Muscle layer of colon (tissue), 2 donors: ENCODE data around the gene CBR3.
"Not testable (repeated sequence)": the region's sequence is repeated elsewhere in the genome, so short reads cannot be mapped to it uniquely, and the experiment has no call there.

ENCODE experiments used
- H3K27ac ChIP-seq: one replicate; pipeline ENCODE4 v1.7.0; 2013; ENCODE audit warnings: low read depth, mild to moderate bottlenecking, low read length, moderate library complexity
- H3K27me3 ChIP-seq, 2 donors: one replicate each; pipeline ENCODE4 v1.7.0; 2013; ENCODE audit warnings: low read length in 2 of 2, mild to moderate bottlenecking in 2 of 2; ENCODE audit not compliant: insufficient read depth in 2 of 2, control insufficient read depth in 1 of 2
- H3K36me3 ChIP-seq: one replicate; pipeline ENCODE4 v1.7.0; 2013; ENCODE audit warnings: mild to moderate bottlenecking, low read length; ENCODE audit not compliant: insufficient read depth
- H3K4me1 ChIP-seq: one replicate; pipeline ENCODE4 v1.7.0; 2013; ENCODE audit warnings: mild to moderate bottlenecking, low read length; ENCODE audit not compliant: insufficient read depth
- H3K4me3 ChIP-seq, 2 donors: one replicate each; pipeline ENCODE4 v1.7.0; 2013; ENCODE audit warnings: low read length in 2 of 2, low read depth in 1 of 2, mild to moderate bottlenecking in 1 of 2, moderate library complexity in 1 of 2
- H3K9ac ChIP-seq: one replicate; pipeline ENCODE4 v1.7.0; 2013; ENCODE audit warnings: low read length
- H3K9me3 ChIP-seq: one replicate; pipeline ENCODE4 v1.7.0; 2013; ENCODE audit warnings: mild to moderate bottlenecking, low read length
- donor health status: abdominal sarcoma.
- donor health status: Adenocarcinoma of cecum.

Gene CBR3

DNA sequence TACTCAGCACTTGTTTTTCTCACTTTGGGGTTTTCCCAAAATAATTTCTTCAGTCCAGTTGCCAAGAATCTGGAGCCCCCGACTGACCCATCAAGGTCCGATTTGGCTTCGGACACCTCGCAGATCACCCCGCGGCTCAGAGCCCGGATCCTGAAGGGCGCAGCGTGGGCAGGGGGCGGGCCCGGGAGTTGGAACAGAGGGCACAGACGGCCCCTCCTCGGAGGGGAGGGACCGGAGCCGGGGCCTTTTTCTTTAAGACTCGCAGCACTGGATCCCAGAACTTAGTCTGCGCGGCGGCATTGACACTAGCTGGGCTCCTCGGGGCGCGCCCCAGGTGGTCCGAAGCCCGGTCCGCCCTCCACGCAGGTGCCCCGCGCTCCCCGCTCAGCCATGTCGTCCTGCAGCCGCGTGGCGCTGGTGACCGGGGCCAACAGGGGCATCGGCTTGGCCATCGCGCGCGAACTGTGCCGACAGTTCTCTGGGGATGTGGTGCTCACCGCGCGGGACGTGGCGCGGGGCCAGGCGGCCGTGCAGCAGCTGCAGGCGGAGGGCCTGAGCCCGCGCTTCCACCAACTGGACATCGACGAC lies at the start of gene CBR3:
Gene CBR3, plus strand, starts transcription at position 277 of the 588 bp plus-strand sequence. Its CDS starts 114 bp downstream, at position 391.
- Histone ChIP-seq H3K36me3 (no peaks in the 10 kb centered on the region), H3K4me1 (peaks cover 7% of the 10 kb centered on the region), H3K4me3 (peak within 1 kb of the TSS; percentile 27 to 95), H3K27me3 (no peaks in the 10 kb centered on the region), H3K9ac (peak within 1 kb of the TSS; percentile 69), H3K27ac (peak within 1 kb of the TSS; percentile 59), H3K9me3 (no peaks in the 10 kb centered on the region)

DNA sequence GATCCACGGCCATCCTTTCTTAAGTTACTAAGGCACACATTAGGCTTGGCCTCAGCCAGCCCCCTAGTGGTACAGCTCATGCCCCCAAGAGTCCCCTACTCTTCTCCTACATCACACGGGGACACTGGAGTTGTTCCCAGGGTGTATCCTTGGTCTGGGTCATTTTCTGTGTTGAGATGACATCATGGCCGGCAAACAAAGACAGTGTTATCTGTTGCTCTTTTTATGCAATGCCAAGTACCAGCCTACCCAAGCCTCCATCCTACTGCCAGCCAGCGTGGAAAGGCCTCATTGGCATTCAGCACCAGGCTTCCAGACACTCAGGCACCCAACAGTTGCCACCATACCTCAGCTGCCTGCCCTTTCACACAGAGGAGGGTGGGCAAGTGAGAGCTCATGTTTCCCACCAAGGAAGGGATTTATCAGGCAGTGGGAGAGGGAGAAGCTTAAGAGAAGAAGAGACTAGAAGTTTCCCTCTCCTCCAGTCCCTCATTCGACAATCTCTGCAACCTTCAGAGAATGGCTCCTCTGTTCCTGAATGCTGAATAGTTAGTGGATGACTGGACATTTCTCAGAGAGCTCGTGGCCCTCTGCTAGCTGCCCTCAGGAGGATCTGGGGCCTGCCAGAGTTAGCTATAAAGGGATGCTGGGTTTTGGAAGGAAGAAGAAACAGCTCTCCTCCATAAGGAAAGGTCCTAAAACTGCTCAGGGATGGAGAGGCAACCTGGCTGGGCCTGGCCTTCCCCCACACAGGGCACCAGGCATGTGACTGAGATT lies 47.3 kb upstream of the CBR3 start:
- H3K4me3 ChIP-seq, result no peak overlapping the region
- no peak overlapping the region for H3K27ac ChIP-seq
- no peaks in the 10 kb centered on the region for H3K36me3 ChIP-seq
- no peaks in the 10 kb centered on the region for H3K27me3 ChIP-seq
- no peak overlapping the region for H3K9ac ChIP-seq
- H3K4me1 ChIP-seq, result no peaks in the 10 kb centered on the region
- no peaks in the 10 kb centered on the region for H3K9me3 ChIP-seq

GRCh38 chr21:36089946-36090345 lies 44.9 kb upstream of the CBR3 start:
- Histone ChIP-seq H3K36me3 (no peaks in the 10 kb centered on the region), H3K9ac (no peak overlapping the region), H3K27me3 (no peaks in the 10 kb centered on the region), H3K4me3 (no peak overlapping the region), H3K9me3 (no peaks in the 10 kb centered on the region), H3K27ac (no peak overlapping the region), H3K4me1 (no peaks in the 10 kb centered on the region)

GRCh38 chr21:36092681-36093080 lies 42.2 kb upstream of the CBR3 start:
- Histone ChIP-seq H3K27ac (no peak overlapping the region), H3K9me3 (no peaks in the 10 kb centered on the region), H3K9ac (no peak overlapping the region), H3K4me1 (no peaks in the 10 kb centered on the region), H3K36me3 (no peaks in the 10 kb centered on the region), H3K4me3 (no peak overlapping the region), H3K27me3 (no peaks in the 10 kb centered on the region)

DNA sequence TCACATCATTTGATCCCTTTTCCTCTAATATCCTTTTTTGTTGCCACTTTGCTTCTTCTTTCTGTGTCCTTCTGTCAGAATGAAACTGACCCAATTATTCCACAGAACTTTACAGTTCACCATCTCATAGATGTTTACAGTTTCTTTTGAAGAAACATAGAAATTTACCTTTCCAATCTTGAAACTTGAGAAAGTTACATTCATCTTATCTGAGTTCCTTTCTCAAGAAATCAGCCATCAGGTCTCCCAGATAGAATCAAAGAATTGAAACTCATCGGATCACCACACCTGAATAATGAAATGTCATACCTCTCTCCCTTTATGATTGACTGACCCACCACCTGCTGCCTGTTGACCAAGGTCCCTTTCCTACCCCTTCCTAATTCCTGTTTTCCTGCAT lies 41.4 kb upstream of the CBR3 start:
- no peaks in the 10 kb centered on the region for H3K4me1 ChIP-seq
- no peak overlapping the region for H3K4me3 ChIP-seq
- no peaks in the 10 kb centered on the region for H3K27me3 ChIP-seq
- no peak overlapping the region for H3K9ac ChIP-seq
- no peaks in the 10 kb centered on the region for H3K9me3 ChIP-seq
- no peaks in the 10 kb centered on the region for H3K36me3 ChIP-seq
- no peak overlapping the region for H3K27ac ChIP-seq

DNA sequence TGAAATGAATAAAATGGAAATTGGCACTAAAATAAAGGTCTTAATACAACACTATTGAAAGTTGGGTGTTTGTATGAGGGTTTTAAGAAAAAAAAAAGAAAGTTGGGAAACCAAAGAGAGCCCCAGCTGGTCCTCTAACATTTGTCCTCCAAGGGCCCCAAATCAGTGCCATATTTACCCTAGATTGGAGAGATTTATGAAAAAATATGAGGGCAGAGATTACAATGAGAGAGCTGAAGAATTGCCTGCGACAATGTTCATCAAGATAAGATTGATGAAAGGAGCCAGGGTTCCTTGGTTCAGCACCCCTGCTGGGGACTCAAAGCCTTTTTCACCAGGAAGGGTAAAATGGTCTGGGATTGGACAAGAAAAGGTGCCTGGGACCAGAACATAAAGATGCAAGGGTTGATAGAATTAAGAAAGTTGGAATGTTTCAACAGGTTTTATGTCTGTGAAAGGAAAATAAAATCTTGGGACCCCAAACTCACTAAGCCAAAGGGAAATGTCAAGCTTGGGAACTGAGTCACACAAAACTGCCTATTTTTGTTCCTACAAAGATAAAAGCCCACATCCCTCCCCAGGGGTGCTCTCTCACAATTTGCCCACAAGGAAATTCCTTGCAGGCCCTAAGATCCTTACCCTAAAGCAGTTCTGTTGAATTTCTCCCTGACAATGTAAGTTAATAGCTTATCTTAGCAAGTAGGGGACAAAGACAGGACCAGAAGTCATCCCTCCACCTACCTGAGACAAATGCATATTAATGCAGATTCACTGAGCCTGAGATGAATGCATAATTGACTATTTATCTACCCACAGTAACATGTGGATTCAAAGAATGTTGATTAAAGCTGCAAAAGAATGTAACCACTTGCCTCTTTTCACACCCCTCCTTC lies 38.2 kb upstream of the CBR3 start:
- Histone ChIP-seq H3K4me1 (no peaks in the 10 kb centered on the region), H3K36me3 (no peaks in the 10 kb centered on the region), H3K4me3 (no peak overlapping the region), H3K9me3 (no peaks in the 10 kb centered on the region), H3K27me3 (no peaks in the 10 kb centered on the region), H3K9ac (no peak overlapping the region), H3K27ac (no peak overlapping the region)

GRCh38 chr21:36097427-36098181 lies 37.3 kb upstream of the CBR3 start:
- Histone ChIP-seq H3K4me3 (no peak overlapping the region), H3K9ac (no peak overlapping the region), H3K27me3 (no peaks in the 10 kb centered on the region), H3K27ac (no peak overlapping the region), H3K9me3 (no peaks in the 10 kb centered on the region), H3K36me3 (no peaks in the 10 kb centered on the region), H3K4me1 (no peaks in the 10 kb centered on the region)

DNA sequence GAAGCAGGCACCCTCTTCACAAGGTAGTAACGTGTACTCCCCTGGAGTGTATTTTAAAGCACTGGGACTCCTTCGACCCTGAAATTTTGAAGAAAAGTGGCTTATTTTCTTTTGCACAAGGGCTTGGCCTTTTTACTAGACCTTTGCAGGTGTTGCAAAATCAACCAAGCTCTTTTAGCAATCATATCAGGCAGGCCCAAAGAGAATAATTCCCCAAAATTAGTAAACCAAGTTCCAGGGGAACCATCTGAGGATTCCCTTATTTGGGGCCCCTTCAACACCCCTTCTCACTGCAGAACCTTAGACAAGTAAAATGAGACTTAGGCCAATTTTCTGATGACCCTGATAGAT lies 36.7 kb upstream of the CBR3 start:
- Histone ChIP-seq H3K27me3 (no peaks in the 10 kb centered on the region), H3K4me3 (no peak overlapping the region), H3K36me3 (no peaks in the 10 kb centered on the region), H3K27ac (no peak overlapping the region), H3K9me3 (no peaks in the 10 kb centered on the region), H3K9ac (no peak overlapping the region), H3K4me1 (no peaks in the 10 kb centered on the region)

GRCh38 chr21:36099000-36099399 lies 35.9 kb upstream of the CBR3 start:
- no peak overlapping the region for H3K9ac ChIP-seq

DNA sequence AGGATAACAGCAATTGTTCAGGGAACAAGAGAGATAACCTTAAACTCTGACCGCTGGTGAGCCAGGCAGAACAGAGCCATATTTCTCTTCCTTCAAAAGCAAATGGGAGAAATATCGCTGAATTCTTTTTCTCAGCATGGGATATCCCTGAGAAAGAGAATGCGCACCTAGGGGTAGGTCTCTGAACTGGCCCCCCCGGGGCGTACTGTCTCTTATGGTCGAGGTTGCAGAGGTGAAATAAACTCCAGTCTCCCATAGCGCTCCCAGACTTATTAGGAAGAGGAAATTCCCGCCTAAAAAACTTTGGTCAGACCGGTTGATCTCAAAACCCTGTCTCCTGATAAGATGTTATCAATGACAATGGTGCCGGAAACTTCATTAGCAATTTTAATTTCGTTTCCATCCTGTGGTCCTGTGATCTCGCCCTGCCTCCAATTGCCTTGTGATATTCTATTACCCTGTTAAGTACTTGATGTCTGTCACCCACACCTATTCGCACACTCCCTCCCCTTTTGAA lies 35.1 kb upstream of the CBR3 start:
- not testable (repeated sequence) for H3K9ac ChIP-seq, H3K4me3 ChIP-seq, H3K36me3 ChIP-seq, H3K27me3 ChIP-seq, H3K27ac ChIP-seq, H3K4me1 ChIP-seq, H3K9me3 ChIP-seq

More at GRCh38 chr21:36099000-36099399, 35.9 kb upstream of the CBR3 start:
- Histone ChIP-seq H3K9me3 (no peaks in the 10 kb centered on the region), H3K4me1 (no peaks in the 10 kb centered on the region), H3K27me3 (no peaks in the 10 kb centered on the region), H3K27ac (no peak overlapping the region), H3K36me3 (no peaks in the 10 kb centered on the region), H3K4me3 (no peak overlapping the region)
